ENCODE results near the gene BCAM.

- TF ChIP-seq, protein P1, sequence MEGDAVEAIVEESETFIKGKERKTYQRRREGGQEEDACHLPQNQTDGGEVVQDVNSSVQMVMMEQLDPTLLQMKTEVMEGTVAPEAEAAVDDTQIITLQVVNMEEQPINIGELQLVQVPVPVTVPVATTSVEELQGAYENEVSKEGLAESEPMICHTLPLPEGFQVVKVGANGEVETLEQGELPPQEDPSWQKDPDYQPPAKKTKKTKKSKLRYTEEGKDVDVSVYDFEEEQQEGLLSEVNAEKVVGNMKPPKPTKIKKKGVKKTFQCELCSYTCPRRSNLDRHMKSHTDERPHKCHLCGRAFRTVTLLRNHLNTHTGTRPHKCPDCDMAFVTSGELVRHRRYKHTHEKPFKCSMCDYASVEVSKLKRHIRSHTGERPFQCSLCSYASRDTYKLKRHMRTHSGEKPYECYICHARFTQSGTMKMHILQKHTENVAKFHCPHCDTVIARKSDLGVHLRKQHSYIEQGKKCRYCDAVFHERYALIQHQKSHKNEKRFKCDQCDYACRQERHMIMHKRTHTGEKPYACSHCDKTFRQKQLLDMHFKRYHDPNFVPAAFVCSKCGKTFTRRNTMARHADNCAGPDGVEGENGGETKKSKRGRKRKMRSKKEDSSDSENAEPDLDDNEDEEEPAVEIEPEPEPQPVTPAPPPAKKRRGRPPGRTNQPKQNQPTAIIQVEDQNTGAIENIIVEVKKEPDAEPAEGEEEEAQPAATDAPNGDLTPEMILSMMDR (IDR thresholded peaks at IDR 0.05; ENCODE audit: poor library complexity): no peak
- TF ChIP-seq EZH2 (IDR thresholded peaks at IDR 0.05; ENCODE audit: borderline replicate concordance) (no peak), EZH2phosphoT487 (IDR thresholded peaks at IDR 0.05; ENCODE audit: low read depth, severe bottlenecking, unreplicated experiment) (no peak)
Measured at GRCh38 chr19:44840811-44841210, 31.9 kb downstream of the BCAM start.

All from hepatocyte (in vitro differentiated cells).